Measurements from ENCODE around the gene UBAP1L. TPM values are rescaled to one million over a fixed set of nuclear protein-coding genes. Genes with fewer than 3 reads are reported as not detected.

Gene UBAP1L
- total RNA-seq, 1 donor from 2014 or later = 10.9 TPM

DNA sequence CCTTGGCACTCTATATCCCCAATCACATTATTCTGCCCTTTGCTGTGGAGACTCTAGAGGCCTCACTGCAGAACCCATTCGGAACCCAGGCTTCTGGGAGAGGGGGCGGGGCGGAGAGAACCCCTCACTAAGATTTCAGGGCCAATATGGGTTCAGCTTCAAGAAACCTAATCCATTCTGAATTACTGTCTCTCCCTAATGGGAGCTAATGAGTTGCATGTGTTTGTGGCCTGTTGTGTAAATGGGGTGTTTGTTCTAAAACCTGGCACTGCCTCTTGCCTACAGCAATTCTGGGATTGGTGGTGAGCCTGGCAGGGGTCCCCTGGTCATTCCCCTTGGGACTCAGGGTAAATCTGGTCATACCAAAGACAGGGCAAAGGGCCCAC lies 46.6 kb downstream of the UBAP1L start:
- Histone ChIP-seq H3K4me3 (peak overlapping the region; percentile 56 to 75), H3K27ac (peak overlapping the region; percentile 97), H3K9me3 (no peaks in the 10 kb centered on the region), H3K36me3 (peaks cover 6 to 12% of the 10 kb centered on the region in 2 donors), H3K27me3 (no peaks in the 10 kb centered on the region), H3K4me1 (peaks cover 22 to 64% of the 10 kb centered on the region in 2 donors)
- intact Hi-C loops (cut with DNase I) = no loop called here
- TF ChIP-seq, protein P1, sequence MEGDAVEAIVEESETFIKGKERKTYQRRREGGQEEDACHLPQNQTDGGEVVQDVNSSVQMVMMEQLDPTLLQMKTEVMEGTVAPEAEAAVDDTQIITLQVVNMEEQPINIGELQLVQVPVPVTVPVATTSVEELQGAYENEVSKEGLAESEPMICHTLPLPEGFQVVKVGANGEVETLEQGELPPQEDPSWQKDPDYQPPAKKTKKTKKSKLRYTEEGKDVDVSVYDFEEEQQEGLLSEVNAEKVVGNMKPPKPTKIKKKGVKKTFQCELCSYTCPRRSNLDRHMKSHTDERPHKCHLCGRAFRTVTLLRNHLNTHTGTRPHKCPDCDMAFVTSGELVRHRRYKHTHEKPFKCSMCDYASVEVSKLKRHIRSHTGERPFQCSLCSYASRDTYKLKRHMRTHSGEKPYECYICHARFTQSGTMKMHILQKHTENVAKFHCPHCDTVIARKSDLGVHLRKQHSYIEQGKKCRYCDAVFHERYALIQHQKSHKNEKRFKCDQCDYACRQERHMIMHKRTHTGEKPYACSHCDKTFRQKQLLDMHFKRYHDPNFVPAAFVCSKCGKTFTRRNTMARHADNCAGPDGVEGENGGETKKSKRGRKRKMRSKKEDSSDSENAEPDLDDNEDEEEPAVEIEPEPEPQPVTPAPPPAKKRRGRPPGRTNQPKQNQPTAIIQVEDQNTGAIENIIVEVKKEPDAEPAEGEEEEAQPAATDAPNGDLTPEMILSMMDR (IDR thresholded peaks at IDR 0.05) = no peak
- DNase-seq (ENCODE audit: low spot score in 2 of 2) = no peak

DNA sequence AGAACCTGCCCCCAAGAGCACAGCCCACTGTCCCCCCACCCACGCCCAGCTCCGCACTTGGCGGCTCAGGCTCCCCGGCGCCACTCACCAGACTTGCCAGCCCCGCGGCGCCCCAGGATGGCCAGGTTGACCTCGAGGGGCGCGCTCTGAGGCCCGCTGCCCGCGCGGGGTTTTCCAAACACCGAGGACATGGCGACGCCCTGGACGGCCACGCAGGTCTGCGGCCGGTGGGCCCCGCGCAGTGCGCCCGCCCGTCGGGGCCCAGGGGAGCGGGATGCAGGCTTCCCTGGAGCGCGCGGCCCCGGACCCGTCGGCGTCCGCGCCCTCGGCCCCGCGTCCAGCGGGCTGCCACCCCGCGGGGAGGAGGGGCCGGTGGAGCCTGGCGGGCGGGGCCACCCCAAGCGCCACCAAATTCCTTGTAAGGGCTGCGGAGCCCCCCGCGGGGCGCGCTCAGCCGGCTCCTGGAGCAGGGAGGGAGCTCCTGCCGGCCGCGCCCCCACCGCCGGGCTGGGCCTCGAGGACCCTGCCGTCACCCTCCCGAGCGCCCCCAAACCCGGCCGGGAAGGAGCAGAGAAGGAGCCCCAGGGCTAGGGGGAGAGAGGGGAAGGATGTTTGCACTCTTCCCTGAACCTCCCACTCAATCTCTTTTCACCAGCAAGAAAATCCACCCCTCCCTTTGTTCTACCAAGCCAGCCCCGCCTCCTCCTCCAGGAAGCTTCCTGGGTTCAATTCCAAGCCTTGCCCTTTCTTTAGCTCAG lies 47.2 kb downstream of the UBAP1L start, which contains the start of gene RASL12:
TSS of gene RASL12 (minus strand) at position 347 of the 758 bp plus-strand sequence. CDS start at position 191, 156 bp downstream.
- Histone ChIP-seq H3K27ac (peak within 1 kb of the TSS; percentile 97), H3K4me1 (peaks cover 25 to 70% of the 10 kb centered on the region in 2 donors), H3K9me3 (no peaks in the 10 kb centered on the region), H3K4me3 (peak within 1 kb of the TSS; percentile 56 to 75), H3K27me3 (no peaks in the 10 kb centered on the region), H3K36me3 (peaks cover 6 to 12% of the 10 kb centered on the region in 2 donors)
- TF ChIP-seq, protein P1 (IDR thresholded peaks at IDR 0.05) = no peak
- intact Hi-C loops (cut with DNase I) = loop anchor here (2.0 kb wide), 1 partner anchor 21 kb away; no protein-coding TSS in a partner anchor
- peak in 1 of 2 donors; percentile 85 for DNase-seq (ENCODE audit: low spot score in 2 of 2)

DNA sequence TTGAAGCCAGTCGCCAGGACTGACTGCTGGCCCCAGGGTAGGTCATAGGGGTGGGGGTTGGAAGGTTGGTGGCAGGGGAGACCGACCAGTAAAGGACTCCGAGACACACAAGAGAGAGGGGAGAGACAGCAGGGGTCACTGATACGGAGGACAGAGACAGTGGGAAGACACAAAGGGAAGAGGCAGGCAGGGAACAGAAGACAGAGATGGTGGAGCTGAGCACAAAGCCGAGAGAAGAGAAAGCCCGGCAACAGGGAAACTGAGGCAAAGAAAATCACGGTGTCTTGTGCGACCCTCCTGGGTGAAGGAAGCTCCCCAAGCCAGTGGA lies 47.7 kb downstream of the UBAP1L start:
- Histone ChIP-seq H3K4me3 (peak overlapping the region; percentile 56 to 75), H3K27ac (peak overlapping the region; percentile 97), H3K27me3 (no peaks in the 10 kb centered on the region), H3K9me3 (no peaks in the 10 kb centered on the region), H3K4me1 (peaks cover 28 to 70% of the 10 kb centered on the region in 2 donors), H3K36me3 (peaks cover 6 to 12% of the 10 kb centered on the region in 2 donors)
- intact Hi-C loops (cut with DNase I) = loop anchor here (2.0 kb wide), 1 partner anchor 22 kb away; no protein-coding TSS in a partner anchor
- DNase-seq (ENCODE audit: low spot score in 2 of 2) = no peak
- TF ChIP-seq, protein P1 (IDR thresholded peaks at IDR 0.05) = no peak

DNA sequence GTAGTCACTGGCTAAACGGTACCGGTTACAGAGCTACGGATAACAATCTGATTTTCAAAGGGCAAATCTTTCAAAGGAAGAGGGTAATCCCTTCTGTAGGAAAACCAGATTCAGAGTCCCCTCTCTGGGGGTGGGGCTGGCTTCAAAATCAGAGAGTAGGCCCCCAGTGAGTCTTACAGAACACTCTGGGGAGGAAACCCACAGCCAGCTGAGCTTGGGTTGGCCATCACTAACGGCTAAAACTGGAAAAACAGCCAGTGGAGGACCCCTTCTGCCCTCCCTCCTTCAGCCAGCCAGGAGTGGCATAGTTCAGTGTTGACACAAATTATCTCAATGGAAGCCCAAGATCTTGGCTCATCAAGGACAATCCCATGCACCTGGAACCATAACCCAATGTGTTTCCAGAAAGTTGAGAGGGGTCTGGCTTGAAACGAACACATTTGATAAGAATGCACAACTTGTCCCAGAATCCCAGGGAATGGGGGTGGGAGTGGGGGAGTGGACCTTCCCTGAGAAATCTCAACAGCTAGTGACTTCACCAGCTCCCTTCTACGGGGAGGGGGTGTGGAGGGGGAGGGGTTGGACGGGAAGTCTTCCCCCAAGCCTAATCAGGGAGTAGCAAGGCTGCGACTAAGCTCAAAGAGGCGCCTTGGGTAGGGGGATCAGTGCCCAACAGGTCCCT lies 48.2 kb downstream of the UBAP1L start:
- TF ChIP-seq, protein P1 (IDR thresholded peaks at IDR 0.05) = no peak
- H3K36me3 ChIP-seq = peaks cover 6 to 12% of the 10 kb centered on the region in 2 donors
- peak; percentile 50 to 89 for DNase-seq (ENCODE audit: low spot score in 2 of 2)
- intact Hi-C loops (cut with DNase I) = loop anchor here (2.0 kb wide), 1 partner anchor 22 kb away; no protein-coding TSS in a partner anchor
- H3K4me3 ChIP-seq = peak overlapping the region; percentile 56 to 75
- peak overlapping the region; percentile 97 for H3K27ac ChIP-seq
- no peaks in the 10 kb centered on the region for H3K9me3 ChIP-seq
- H3K27me3 ChIP-seq = no peaks in the 10 kb centered on the region
- H3K4me1 ChIP-seq = peaks cover 24 to 69% of the 10 kb centered on the region in 2 donors

DNA sequence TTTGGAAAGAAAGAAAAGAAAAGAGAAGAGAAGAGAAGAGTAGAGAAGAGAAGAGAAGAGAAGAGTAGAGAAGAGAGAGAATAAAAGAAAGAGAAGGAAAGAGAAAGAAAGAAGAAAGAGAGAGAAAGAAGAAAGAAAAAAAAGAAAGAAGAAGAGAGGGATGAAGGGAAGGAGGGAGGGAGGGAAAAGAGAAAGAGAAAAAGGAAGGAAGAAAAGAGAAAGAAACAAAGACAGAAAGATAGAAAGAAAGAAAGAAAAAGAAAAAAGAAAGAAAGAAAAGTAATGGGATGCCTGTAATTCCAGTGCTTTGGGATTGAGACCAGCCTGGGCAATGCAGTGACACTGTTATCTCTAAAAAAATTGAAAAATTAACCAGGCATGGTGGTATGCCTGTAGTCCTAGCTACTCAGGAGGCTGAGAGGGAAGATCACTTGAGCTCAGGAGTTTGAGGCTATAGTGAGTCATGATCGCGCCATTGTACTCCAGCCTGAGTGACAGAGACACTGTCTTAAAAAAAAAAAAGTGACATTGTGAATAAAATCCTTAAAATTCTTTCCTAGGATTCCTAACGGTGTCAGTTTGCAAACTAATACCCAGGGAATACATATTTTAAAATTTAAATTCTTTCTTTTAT lies 48.9 kb downstream of the UBAP1L start:
- Histone ChIP-seq H3K27me3 (no peaks in the 10 kb centered on the region), H3K4me1 (peaks cover 26 to 69% of the 10 kb centered on the region in 2 donors), H3K36me3 (peaks cover 6 to 12% of the 10 kb centered on the region in 2 donors), H3K4me3 (peak overlapping the region; percentile 56 to 75), H3K9me3 (no peaks in the 10 kb centered on the region), H3K27ac (peak overlapping the region; percentile 97)
- TF ChIP-seq, protein P1 (IDR thresholded peaks at IDR 0.05) = no peak
- DNase-seq (ENCODE audit: low spot score in 2 of 2) = no peak
- intact Hi-C loops (cut with DNase I) = loop anchor here (2.0 kb wide), 1 partner anchor 23 kb away; no protein-coding TSS in a partner anchor
